Upper lobe of right lung (tissue), 1 donor: ENCODE data around the gene ZSWIM6. TPM values are rescaled to one million over a fixed set of nuclear protein-coding genes. Genes with fewer than 3 reads are reported as not detected.

ENCODE experiments used
- ATAC-seq: fragments of 200-7000 bp; cut with Tn5 transposase; one replicate; pipeline ENCODE4 v1.9.1; 2020; ENCODE audit warnings: mild to moderate bottlenecking, moderate library complexity
- DNase-seq: peaks from one replicate; pipeline ENCODE4 v3.0.0-alpha.2; 2020
- H3K27ac ChIP-seq: fragments of 200-600 bp; one replicate; pipeline ENCODE4 v1.8.0; 2022
- H3K27me3 ChIP-seq: fragments of 200-600 bp; one replicate; pipeline ENCODE4 v1.8.0; 2022; ENCODE audit warnings: mild to moderate bottlenecking
- H3K36me3 ChIP-seq: fragments of 200-600 bp; one replicate; pipeline ENCODE4 v1.8.0; 2022
- H3K4me1 ChIP-seq: fragments of 200-600 bp; one replicate; pipeline ENCODE4 v1.8.0; 2022
- H3K4me3 ChIP-seq: fragments of 200-600 bp; one replicate; pipeline ENCODE4 v1.8.0; 2022; ENCODE audit warnings: mild to moderate bottlenecking
- H3K9me3 ChIP-seq: fragments of 200-600 bp; one replicate; pipeline ENCODE4 v1.8.0; 2022
- CTCF ChIP-seq: fragments of 200-600 bp; IDR thresholded peaks from one replicate; pipeline ENCODE4 v1.8.0; 2022; ENCODE audit warnings: antibody characterized with exemption
- intact Hi-C: fragments of 100-400 bp; cut with DNase I; formaldehyde crosslinking; loops from one replicate; pipeline ENCODE4 v1.11.0; 2022
- total RNA-seq: library from RNA; stranded (reverse); fragmentation: NEBNext Ultra II Directional; extraction: Animal tissue kit (Norgen Biotek cat#: 25700); gene quantifications from one replicate; pipeline ENCODE4 v1.2.1, GENCODE V29; 2021
- donor health status: DM: no; HTN: yes; CAD: no; lungs with severe emphysema.

The ZSWIM6 gene
- total RNA-seq, 1 donor from 2014 or later, result 15.7 TPM

GRCh38 chr5:61344187-61344944 lies 12.3 kb downstream of the ZSWIM6 start:
- no peaks in the 10 kb centered on the region for H3K36me3 ChIP-seq
- no peak overlapping the region for H3K4me3 ChIP-seq
- no peak for DNase-seq
- intact Hi-C loops, result no loop called here
- TF ChIP-seq CTCF, result no peak
- H3K27me3 ChIP-seq, result no peaks in the 10 kb centered on the region
- H3K27ac ChIP-seq, result no peak overlapping the region
- ATAC-seq, result no peak
- H3K4me1 ChIP-seq, result peaks cover 12% of the 10 kb centered on the region
- H3K9me3 ChIP-seq, result no peaks in the 10 kb centered on the region

- intact Hi-C loops, result no loop called here
- Histone ChIP-seq H3K9me3 (no peaks in the 10 kb centered on the region), H3K27me3 (no peaks in the 10 kb centered on the region), H3K27ac (no peak overlapping the region), H3K36me3 (no peaks in the 10 kb centered on the region), H3K4me3 (no peak overlapping the region), H3K4me1 (peaks cover 7% of the 10 kb centered on the region)
- DNase-seq, result no peak
- ATAC-seq, result no peak
- TF ChIP-seq CTCF, result no peak
Observed at GRCh38 chr5:61346511-61346910, 14.5 kb downstream of the ZSWIM6 start.

- Histone ChIP-seq H3K36me3 (no peaks in the 10 kb centered on the region), H3K27ac (no peak overlapping the region), H3K4me3 (no peak overlapping the region), H3K27me3 (no peaks in the 10 kb centered on the region), H3K9me3 (no peaks in the 10 kb centered on the region), H3K4me1 (peaks cover 7% of the 10 kb centered on the region)
- intact Hi-C loops, result no loop called here
- ATAC-seq, result no peak
- no peak for DNase-seq
- TF ChIP-seq CTCF, result no peak
Observed at GRCh38 chr5:61347080-61347479, 15.0 kb downstream of the ZSWIM6 start.

GRCh38 chr5:61348447-61348846 lies 16.4 kb downstream of the ZSWIM6 start:
- H3K4me3 ChIP-seq, result no peak overlapping the region
- ATAC-seq (no peak), DNase-seq (no peak)
- TF ChIP-seq CTCF, result no peak
- H3K4me1 ChIP-seq, result peaks cover 5% of the 10 kb centered on the region
- H3K36me3 ChIP-seq, result no peaks in the 10 kb centered on the region
- intact Hi-C loops, result no loop called here
- H3K27me3 ChIP-seq, result no peaks in the 10 kb centered on the region
- no peaks in the 10 kb centered on the region for H3K9me3 ChIP-seq
- no peak overlapping the region for H3K27ac ChIP-seq

GRCh38 chr5:61349935-61350334 lies 17.9 kb downstream of the ZSWIM6 start:
- no peak for TF ChIP-seq CTCF
- intact Hi-C loops, result no loop called here
- Histone ChIP-seq H3K27ac (no peak overlapping the region), H3K4me3 (no peak overlapping the region), H3K9me3 (no peaks in the 10 kb centered on the region), H3K4me1 (peaks cover 5% of the 10 kb centered on the region), H3K27me3 (no peaks in the 10 kb centered on the region), H3K36me3 (no peaks in the 10 kb centered on the region)
- ATAC-seq, result no peak
- DNase-seq, result no peak
